Astrocyte of the cerebellum (primary cell): ENCODE data around the gene C7orf25.

Experiments used
- DNase-seq: peaks from one replicate; pipeline ENCODE4 v3.0.0-alpha.2; 2011; ENCODE audit warnings: low read depth
- H3K4me3 ChIP-seq: 2 replicates; pipeline ENCODE4 v1.5.1; 2011; ENCODE audit warnings: mild to moderate bottlenecking, low read depth, low read length, moderate library complexity
- in situ Hi-C: cut with HindIII; loops from 2 replicates; pipeline ENCODE4 v1.10.0; 2017; ENCODE audit warnings: low sequenced_read_pairs
- TF ChIP-seq, protein P1 (sequence below): IDR thresholded peaks from 2 replicates; pipeline ENCODE4 v1.5.1; 2012; ENCODE audit warnings: low read length, low read depth, moderate library complexity, mild to moderate bottlenecking; ENCODE audit errors: missing control alignments

Gene C7orf25

DNA sequence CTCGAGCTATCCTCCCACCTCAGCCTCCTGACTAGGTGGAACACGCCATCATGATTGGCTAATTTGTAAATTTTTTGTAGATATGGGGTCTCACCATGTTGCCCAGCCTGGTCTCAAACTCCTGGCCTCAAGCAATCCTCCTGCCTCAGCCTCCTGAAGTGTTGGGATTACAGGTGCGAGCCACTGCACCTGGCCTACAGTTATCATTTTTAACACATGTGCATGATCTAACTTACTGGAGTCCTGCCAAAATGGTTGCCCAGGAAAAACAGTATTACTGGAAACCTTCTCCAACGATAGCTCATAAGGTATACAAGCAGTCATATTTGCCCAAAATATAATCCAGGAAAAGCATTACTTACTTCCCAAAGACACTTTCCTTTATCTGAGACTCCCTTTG lies 40.5 kb upstream of the C7orf25 start:
- TF ChIP-seq, protein P1, sequence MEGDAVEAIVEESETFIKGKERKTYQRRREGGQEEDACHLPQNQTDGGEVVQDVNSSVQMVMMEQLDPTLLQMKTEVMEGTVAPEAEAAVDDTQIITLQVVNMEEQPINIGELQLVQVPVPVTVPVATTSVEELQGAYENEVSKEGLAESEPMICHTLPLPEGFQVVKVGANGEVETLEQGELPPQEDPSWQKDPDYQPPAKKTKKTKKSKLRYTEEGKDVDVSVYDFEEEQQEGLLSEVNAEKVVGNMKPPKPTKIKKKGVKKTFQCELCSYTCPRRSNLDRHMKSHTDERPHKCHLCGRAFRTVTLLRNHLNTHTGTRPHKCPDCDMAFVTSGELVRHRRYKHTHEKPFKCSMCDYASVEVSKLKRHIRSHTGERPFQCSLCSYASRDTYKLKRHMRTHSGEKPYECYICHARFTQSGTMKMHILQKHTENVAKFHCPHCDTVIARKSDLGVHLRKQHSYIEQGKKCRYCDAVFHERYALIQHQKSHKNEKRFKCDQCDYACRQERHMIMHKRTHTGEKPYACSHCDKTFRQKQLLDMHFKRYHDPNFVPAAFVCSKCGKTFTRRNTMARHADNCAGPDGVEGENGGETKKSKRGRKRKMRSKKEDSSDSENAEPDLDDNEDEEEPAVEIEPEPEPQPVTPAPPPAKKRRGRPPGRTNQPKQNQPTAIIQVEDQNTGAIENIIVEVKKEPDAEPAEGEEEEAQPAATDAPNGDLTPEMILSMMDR = no peak
- DNase-seq = no peak
- in situ Hi-C loops = no loop called here
- no peak overlapping the region for H3K4me3 ChIP-seq

GRCh38 chr7:42950417-42950816 lies 38.5 kb upstream of the C7orf25 start:
- in situ Hi-C loops = no loop called here
- TF ChIP-seq, protein P1 = no peak
- no peak overlapping the region for H3K4me3 ChIP-seq
- DNase-seq = no peak

- DNase-seq = peak; percentile 33
- TF ChIP-seq, protein P1 = no peak
- H3K4me3 ChIP-seq = no peak overlapping the region
- in situ Hi-C loops = loop anchor here (25.0 kb wide), 1 partner anchor 490 kb away; no protein-coding TSS in a partner anchor
Measured at GRCh38 chr7:42947521-42947920, 35.7 kb upstream of the C7orf25 start.

- in situ Hi-C loops = loop anchor here (25.0 kb wide), 1 partner anchor 491 kb away; no protein-coding TSS in a partner anchor
- no peak for DNase-seq
- TF ChIP-seq, protein P1 = no peak
- no peak overlapping the region for H3K4me3 ChIP-seq
Measured at GRCh38 chr7:42946627-42946950, 34.7 kb upstream of the C7orf25 start.

DNA sequence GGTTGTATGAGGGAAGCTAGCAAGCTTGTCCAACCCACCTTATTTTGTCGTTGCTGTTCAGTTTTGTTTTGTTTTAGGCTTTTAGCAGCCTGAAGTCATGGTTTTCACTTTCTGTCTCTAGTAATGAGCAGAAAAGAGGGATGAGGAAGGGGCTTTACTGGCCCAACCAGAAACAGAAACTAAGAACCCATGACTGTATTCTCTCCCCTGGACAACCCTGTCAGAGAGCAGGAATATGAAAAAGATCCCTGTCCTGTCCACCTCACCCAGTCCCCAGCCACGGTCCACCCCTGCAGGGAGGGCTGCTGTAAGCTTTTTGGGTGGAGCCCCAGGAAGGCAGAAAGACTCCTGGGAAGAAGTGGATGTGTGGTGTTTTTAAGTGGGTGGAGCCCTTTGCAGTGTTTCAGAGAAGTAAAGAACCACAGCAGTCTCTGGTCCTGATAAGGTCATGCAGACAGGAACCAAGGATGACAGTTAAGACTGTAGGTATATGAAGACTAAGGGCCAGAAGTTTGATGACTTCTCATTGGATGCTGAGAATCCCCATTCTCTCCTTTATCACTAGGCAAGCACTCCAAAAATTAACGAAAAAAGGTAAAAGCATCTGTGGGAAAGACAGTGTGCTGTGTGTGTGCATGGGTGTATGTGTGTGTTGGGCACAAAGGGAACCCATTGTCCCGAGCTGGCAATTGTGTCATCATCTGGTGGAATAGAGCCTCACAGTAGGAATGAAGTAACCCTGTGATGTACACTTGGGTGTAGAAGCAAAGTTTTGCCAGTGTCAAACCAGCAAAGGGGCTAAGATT lies 34.2 kb upstream of the C7orf25 start:
- no peak overlapping the region for H3K4me3 ChIP-seq
- TF ChIP-seq, protein P1 = no peak
- in situ Hi-C loops = loop anchor here (25.0 kb wide), 1 partner anchor 491 kb away; no protein-coding TSS in a partner anchor
- no peak for DNase-seq

- in situ Hi-C loops = loop anchor here (25.0 kb wide), 1 partner anchor 496 kb away; no protein-coding TSS in a partner anchor
- TF ChIP-seq, protein P1 = peak; percentile 91
- DNase-seq = peak; percentile 68
- no peak overlapping the region for H3K4me3 ChIP-seq
Measured at GRCh38 chr7:42940985-42941847, 29.3 kb upstream of the C7orf25 start.
